CD4-positive, alpha-beta T cell treated with Interleukin-21 for 1 hour (primary cell): Measurements from ENCODE around the gene PUS10.
"Not testable (repeated sequence)": the region's sequence is repeated elsewhere in the genome, so short reads cannot be mapped to it uniquely, and the experiment has no call there.

Source experiments
- DNase-seq: peaks from one replicate; pipeline ENCODE4 v3.0.0-alpha.2; 2020

PUS10 gene

GRCh38 chr2:61009355-61009754, 8.7 kb downstream of the PUS10 start:
- DNase-seq = no peak

- no peak for DNase-seq
Observed at GRCh38 chr2:61006486-61007105, 11.5 kb downstream of the PUS10 start.

DNA sequence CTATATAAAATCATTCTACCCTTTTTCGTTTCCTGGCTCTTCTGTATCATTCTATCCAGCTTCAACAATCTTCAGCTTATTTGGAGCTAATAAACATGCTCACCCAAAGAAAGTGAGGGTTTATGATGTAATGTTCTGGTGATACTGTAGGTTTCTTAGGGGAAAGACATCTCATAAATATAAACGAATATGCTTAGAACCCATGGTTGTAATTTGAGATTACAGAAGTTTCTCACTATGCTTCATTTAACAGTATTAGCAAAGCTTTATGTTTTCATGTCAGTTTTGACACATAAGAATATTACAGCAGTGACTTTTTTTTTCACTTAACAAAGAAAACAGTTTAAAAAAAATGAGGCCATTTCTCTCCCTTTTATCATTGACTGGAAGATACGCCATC, 12.3 kb downstream of the PUS10 start:
- no peak for DNase-seq

DNA sequence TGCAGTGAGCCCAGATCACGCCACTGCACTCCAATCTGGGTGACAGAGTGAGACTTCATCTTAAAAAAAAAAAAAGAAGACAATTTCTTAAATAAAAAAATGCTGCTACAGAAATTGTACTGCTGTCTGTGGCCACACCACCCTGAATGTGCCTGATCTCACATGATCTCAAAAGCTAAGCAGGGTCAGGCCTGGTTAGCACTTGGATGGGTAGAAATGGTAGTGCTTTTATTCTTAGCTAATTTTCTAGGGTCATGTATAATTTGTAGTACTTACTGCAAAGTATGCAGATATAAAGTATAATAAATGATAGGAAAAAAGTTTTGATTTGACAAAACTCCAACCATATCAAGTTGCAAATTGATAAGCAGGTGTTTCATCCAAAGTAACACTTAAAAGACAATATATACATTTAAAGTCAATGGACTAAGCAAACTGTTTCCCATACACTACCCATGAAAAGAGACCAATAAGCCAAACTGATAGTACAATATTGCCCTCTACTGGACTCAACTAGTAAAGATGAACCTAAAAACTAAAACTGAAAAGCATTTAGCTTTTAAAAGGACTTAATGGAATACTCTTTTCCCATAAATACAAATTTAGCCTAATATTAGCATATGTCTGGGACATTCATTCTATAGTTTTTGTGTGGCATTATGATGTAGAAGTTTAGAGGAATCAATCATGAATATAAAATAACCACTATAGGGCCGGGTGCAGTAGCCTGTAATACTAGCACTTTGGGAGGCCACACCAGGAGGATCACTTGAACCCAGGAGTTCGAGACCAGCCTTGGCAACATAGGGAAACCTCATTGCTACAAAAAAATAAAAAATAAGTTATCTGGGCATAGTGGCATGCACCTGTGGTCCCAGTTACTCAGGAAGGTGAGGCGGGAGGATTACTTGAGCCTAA, 19.2 kb downstream of the PUS10 start:
- DNase-seq = peak; percentile 70

- no peak for DNase-seq
Observed at GRCh38 chr2:60994131-60994530, 23.9 kb downstream of the PUS10 start.

GRCh38 chr2:60992985-60993392, 25.1 kb downstream of the PUS10 start:
- peak; percentile 70 for DNase-seq

- DNase-seq = no peak
Observed at GRCh38 chr2:60991644-60992043, 26.4 kb downstream of the PUS10 start.

DNA sequence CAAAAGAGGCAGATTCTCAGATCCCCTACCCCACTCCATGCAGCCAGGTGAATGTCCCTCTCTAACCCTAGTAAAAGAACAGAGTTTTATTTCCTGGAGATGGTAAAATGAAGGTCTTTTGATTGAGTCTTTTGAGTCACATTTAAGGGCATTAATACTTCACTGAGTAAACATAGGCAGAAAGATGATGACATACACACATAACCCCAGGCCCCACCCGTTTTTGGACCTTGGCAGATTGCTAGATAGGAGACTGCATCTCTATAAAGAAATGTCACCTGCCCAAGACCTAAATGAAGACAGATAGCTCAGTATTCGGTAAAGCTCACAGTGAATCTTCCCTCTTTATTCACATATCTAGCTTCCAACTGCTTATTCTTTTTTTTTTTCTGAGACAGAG, 28.8 kb downstream of the PUS10 start:
- DNase-seq = no peak

DNA sequence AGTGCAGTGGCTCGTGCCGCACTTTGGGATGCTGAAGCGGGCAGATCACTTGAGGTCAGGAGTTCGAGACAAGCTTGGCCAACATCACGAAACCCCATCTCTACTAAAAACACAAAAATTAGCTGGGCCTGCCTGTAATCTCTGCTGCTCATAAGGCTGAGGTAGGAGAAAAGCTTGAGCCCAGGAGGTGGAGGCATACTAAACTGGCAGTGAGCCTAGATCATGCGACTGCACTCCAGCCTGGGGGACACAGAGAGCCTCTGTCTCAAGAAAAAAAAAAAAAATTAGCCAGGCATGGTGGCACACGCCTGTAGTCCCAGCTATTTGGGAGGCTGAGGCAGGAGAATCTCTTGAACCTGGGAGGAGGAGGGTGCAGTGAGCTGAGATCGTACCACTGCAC, 30.4 kb downstream of the PUS10 start:
- not testable (repeated sequence) for DNase-seq

DNA sequence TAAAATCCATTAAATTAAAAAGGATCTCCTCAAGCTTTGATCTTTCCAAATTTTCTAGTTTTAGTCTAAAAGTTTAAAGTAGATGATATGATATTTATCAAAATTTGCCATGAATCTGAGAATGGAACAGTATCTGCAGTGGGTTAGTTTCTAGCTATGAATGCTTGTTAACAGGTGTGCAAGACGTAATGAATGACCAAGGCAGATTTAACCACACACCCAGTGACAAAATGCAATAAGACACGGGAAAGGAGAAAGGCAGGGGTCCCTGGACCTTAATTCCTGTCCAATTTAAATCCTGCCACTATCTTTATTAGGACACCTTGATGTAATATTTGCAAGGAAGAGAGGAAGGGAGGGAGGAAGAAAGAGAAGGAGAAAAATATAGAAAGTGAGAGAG, 31.0 kb downstream of the PUS10 start:
- DNase-seq = no peak

GRCh38 chr2:60984720-60985119, 33.3 kb downstream of the PUS10 start:
- no peak for DNase-seq

- not testable (repeated sequence) for DNase-seq
Observed at GRCh38 chr2:60982066-60982465, 36.0 kb downstream of the PUS10 start.

GRCh38 chr2:60980071-60980815, 37.8 kb downstream of the PUS10 start:
- DNase-seq = no peak

GRCh38 chr2:60979231-60979630, 38.8 kb downstream of the PUS10 start:
- DNase-seq = no peak

DNA sequence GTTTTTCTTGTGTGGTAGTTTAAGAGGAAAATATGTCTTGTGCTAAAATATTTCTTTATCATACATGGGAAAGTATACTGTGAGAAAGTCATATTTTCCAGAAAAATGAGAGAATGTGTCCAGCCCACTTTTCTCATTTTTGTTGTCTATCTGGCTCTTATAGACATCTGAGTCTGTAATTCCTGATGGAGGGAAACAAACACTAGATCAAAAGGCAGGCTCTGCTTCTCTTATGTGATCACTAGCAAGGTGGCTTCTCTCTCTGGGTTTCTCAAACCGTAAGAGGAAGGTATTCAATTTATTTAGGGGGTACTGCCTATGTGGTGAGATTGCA, 40.5 kb downstream of the PUS10 start:
- no peak for DNase-seq

GRCh38 chr2:60976875-60977561, 41.0 kb downstream of the PUS10 start:
- no peak for DNase-seq

- no peak for DNase-seq
Observed at GRCh38 chr2:60976256-60976850, 41.7 kb downstream of the PUS10 start.

DNA sequence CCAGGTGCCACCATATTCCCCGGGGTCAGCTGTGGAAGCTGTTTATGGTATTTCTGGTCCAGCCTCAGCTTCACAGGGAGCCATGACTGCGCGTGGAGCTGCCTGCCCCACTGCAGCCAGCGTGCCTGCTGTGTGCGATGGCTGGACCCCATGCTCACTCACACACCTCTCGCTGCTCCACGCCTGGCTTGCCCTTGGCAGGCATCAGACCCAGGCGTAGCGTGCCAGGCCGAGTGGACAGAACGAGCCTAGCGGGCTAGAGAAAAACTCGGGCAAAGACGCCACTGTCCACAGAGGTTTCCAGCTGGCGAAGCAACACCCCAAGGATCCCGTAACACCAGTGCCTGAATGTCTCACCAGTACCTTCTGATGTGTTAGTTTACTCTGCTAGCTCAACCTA, 43.4 kb downstream of the PUS10 start:
- no peak for DNase-seq

- DNase-seq = no peak
Observed at GRCh38 chr2:60973705-60974104, 44.4 kb downstream of the PUS10 start.

GRCh38 chr2:60972889-60973656, 45.0 kb downstream of the PUS10 start:
- no peak for DNase-seq

DNA sequence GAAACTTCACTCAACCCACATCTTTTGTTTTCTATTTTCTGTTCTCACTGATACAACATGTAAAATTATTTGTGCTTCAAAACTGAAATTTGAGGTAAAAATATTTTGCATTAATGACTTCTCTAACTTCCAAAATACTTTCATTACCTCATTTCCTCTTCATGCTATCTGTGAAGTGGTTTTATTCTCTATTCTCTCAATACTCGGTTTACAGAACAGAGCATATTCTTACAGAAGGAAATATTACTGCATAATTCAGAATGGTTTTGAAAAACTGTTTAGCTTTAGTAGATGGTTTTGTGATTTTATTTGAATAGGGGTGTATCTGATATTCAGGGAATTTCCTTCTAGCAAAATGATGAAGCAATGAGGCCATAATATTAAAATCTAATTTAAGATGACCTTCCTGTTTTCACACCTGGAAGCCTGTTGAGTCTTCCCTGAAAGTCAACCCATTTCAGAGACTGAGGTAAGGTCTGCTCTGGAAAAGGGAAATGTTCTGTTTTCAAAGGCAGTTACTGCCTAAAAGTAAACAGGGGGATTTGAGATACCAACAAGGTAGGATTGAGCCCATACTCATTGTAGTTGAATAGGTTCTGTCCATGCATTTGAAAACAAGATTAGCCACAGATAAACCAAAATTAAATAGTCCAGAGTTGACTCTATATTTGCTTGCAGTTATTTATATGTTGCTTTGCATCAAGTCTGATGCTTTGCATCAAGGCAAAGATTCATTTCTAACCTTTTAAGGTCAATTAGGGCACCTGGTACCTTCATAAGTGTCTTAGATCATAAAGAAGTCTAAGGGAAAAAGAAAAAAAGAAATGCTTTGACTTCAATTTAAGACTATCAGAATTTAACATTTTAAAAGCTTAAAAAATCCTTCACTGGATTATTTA, 51.3 kb downstream of the PUS10 start:
- DNase-seq = no peak
